IPS-18c (cell line): ENCODE results near the gene LTC4S.
A peak's percentile ranks its signal among the peaks of the same experiment; 100 is the strongest.

Experiments
- H3K4me3 ChIP-seq: 2 replicates; pipeline ENCODE4 v1.7.0; 2013; ENCODE audit warnings: low read depth, mild to moderate bottlenecking, low read length, moderate library complexity; ENCODE audit not compliant: insufficient read depth
- H3K9me3 ChIP-seq: one replicate; pipeline ENCODE4 v1.6.1; 2013; ENCODE audit warnings: mild to moderate bottlenecking, low read length, moderate library complexity; ENCODE audit not compliant: control insufficient read depth, insufficient read depth

The LTC4S gene

DNA sequence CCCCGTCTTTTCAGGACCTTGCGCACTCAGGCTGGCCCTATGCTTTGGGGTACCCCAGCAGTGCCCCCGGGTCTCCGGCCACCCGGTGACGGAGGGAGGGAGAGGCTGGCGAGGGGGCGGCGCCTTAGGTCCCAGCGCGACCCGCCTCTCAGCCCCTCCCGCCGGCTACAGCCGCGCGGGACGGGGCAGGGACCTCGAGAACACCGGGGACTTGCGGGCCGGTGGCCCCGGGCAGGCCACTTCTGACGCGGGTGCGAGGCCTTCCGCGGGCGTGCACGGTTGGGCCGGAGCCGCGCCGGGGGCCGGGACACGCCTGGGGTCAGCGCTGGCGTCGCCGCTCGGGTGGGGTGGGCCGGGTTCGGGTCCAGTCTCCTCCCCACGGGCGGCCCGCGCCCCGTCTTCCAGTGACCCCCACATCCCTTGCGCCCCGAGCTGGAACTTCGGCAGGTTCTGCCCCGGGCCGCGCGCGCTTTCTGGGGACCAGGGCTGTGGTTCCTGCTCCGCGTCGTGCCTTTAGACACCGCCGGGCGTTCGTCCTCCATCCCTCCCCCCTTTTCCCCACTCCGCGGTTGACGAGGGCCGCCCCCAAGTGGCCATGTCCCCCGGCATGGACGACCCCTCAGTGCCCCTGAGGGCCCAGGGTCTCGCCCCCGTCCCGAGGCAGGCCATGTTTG is 23.1 kb downstream of the LTC4S start:
- H3K9me3 ChIP-seq: no peaks in the 10 kb centered on the region
- H3K4me3 ChIP-seq: peak overlapping the region; percentile 62

DNA sequence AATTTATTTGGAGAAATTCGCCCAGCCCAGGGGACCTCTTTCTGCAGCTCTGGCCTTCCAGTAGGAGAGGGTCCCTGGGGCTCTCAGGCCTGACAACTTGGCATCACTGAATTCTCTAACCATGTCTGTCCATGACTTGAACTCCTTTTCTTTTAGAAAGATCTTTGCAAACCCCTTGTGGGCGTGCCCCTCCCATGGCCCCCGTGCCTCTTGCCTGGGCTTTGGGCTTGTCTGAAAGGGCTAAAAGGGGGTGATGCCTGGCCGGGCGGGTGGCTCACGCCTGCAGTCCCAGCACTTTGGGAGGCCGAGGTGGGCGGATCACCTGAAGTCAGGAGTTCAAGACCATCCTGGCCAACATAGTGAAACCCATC is 23.7 kb downstream of the LTC4S start:
- H3K9me3 ChIP-seq: no peaks in the 10 kb centered on the region
- H3K4me3 ChIP-seq: peak overlapping the region; percentile 62

DNA sequence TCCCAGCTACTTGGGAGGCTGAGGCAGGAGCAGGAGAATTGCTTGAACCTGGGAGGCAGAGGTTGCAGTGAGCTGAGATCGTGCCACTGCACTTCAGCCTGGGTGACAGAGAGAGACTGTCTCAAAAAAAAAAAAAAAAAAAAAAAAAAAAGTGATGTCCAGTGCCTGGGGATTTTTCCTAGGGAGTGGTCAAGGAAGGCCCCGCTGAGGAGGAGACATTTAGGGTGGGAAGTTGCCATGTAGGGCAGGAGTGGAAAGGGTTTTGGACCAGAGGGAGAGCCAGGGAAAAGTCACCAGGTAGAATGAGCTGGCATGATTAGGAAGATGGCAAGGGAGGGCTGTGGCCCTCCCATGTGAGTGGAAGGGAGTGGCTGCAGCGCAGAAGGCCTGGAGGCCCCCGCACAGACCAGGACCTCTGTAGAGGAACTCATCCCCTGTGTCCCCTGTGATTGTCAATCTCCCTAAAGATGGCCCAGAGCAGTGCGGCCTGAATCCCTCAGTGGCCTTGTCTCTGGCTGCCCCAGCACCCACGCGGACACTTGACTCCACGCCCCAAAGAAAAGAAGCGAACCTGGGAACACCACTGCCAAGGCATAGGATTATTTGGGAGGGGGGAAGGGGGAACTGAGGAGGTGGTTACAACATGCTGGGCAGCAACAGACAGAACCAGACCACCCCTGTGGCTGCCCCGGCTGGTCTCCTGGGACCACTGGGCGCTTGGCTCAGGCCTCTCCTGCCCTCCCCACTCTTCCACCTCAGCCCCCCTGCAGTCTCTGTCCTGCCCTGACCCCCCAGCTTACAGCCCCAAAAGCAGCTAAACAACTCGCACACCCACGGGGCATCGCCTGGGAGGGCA is 24.3 kb downstream of the LTC4S start:
- Histone ChIP-seq H3K9me3 (no peaks in the 10 kb centered on the region), H3K4me3 (peak overlapping the region; percentile 31)

- no peaks in the 10 kb centered on the region for H3K9me3 ChIP-seq
- peak overlapping the region; percentile 31 for H3K4me3 ChIP-seq
These were observed 25.0 kb downstream of the LTC4S start for GRCh38 chr5:179818746-179819295.

- H3K4me3 ChIP-seq: peak overlapping the region; percentile 31; the same call in 1 of the 2 replicates
- no peaks in the 10 kb centered on the region for H3K9me3 ChIP-seq
These were observed 25.7 kb downstream of the LTC4S start for GRCh38 chr5:179819296-179820126.

DNA sequence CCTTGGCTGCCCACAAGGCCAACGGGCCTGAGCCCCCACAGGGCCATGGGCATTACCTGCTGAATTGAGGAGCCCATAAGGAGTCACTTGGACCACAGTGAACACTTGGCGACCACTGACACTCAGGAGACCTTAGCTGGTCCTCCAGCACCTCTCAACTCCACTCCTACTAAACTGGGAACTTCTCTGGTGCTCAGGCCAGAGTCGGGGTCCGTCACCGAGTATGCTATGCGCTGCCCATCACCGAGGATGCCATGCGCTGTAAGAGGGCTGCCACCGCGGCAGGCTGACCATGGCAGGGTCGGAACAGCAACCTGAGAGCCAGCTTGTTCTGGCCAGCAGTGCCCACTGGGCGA is 26.3 kb downstream of the LTC4S start:
- Histone ChIP-seq H3K4me3 (no peak overlapping the region), H3K9me3 (no peaks in the 10 kb centered on the region)

- Histone ChIP-seq H3K4me3 (peak within 1 kb of the TSS; percentile 95), H3K9me3 (no peaks in the 10 kb centered on the region)
These were observed 26.9 kb downstream of the LTC4S start, which contains the start of gene SQSTM1 for GRCh38 chr5:179820483-179821297. SQSTM1 (plus strand) TSS chr5:179820905; CDS start chr5:179820937, 32 bp downstream.

DNA sequence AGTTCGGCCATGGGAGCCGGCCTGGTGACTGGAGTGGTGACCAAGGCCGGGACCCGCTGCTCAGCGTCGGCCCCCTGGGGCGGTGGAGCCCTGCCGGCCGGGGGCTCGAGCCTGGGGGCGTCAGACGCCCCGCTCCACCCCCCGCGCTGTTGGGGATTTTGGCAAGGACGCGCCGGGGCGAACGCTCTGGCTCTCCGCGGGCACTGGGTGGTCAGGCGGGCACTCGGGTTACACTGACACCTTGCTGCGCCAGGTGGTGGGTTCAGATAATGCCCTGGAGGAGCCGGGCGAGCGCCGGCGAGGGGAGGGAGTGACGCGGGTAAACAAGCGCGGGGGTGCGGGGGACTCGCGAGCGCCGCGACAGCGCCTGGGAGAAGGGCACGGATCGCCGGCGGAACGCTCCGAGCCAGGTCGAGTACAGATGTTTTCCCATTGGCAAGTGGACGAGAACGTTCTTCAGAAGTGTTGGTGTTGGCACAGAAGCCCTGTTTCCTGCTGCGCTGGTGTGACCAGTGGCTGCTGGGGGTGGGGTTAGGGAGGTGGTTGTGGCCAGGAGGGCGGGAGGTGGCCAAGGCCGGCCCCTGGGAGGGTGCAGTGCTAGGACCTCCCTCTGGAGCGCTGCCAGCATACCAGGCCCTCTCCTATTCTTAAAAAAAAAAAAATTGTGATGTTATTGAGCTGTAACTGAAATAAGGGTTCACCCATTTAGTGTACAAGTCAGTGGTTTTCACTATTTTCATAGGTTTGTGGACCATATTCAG is 27.7 kb downstream of the LTC4S start:
- Histone ChIP-seq H3K4me3 (peak overlapping the region; percentile 95), H3K9me3 (no peaks in the 10 kb centered on the region)

DNA sequence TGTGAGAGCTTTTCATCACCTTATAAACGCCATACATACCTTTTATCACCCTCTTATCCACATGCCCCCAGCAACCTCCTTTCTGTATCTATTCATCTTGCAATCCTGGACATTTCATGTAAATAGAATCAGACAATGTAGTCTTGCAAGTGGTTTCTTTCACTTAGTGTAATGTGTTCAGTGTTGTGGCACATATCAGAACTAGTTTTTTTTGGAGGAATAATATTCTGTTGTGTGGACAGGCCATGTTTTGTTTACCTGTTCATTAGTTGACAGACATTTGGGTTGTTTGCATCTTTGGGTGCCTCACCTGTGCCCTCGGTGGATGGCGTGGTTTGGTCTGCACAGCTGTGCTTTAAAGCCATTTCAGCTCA is 28.3 kb downstream of the LTC4S start:
- Histone ChIP-seq H3K9me3 (no peaks in the 10 kb centered on the region), H3K4me3 (peak overlapping the region; percentile 95; the same call in 1 of the 2 replicates)

- peak overlapping the region; percentile 10; the same call in 1 of the 2 replicates for H3K4me3 ChIP-seq
These were observed 28.7 kb downstream of the LTC4S start for GRCh38 chr5:179822444-179822990.

GRCh38 chr5:179823937-179824744 is 30.4 kb downstream of the LTC4S start:
- H3K4me3 ChIP-seq: no peak overlapping the region
- no peaks in the 10 kb centered on the region for H3K9me3 ChIP-seq

More at GRCh38 chr5:179822444-179822990, 28.7 kb downstream of the LTC4S start:
- H3K9me3 ChIP-seq: no peaks in the 10 kb centered on the region

- H3K4me3 ChIP-seq: no peak overlapping the region
- H3K9me3 ChIP-seq: no peaks in the 10 kb centered on the region
These were observed 30.9 kb downstream of the LTC4S start for GRCh38 chr5:179824745-179825112.

GRCh38 chr5:179825655-179826182 is 31.9 kb downstream of the LTC4S start:
- Histone ChIP-seq H3K4me3 (no peak overlapping the region), H3K9me3 (no peaks in the 10 kb centered on the region)

DNA sequence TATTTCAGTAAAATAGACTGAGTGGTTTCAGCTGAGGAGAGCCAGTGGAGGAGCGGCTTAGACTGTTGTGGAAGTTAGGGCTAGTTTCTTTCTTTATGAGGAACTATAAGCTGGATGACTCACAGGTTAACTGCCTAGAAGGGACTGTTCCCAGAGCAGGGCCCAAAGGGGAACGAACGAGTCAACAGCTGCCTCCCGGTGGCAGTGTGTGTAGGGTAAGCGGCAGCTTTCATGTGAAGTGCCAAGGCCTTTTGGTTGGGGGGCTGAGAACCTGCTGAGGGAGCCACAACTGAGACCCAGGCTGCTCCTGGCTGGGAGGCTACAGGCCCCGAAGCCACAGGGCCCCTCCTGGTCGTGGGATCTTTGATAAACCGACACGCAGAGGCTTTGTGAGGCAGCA is 33.9 kb downstream of the LTC4S start:
- H3K9me3 ChIP-seq: no peaks in the 10 kb centered on the region
- no peak overlapping the region for H3K4me3 ChIP-seq
